DND-41 (cell line): ENCODE measurements around the gene RNF220.

ENCODE experiments used
- ATAC-seq: fragments of 200-7000 bp; cut with Tn5 transposase; 3 replicates; pipeline ENCODE4 v1.9.1; 2021; ENCODE audit warnings: low read depth; ENCODE audit not compliant: insufficient read depth
- DNase-seq: peaks from one replicate; pipeline ENCODE4 v3.0.0-alpha.2; 2020
- H2AFZ ChIP-seq: 2 replicates; pipeline ENCODE4 v1.6.0; 2012; ENCODE audit warnings: low read depth, low read length
- H3K27ac ChIP-seq: 2 replicates; pipeline ENCODE4 v1.5.1; 2012; ENCODE audit warnings: low read length, inconsistent platforms
- H3K27me3 ChIP-seq: fragments of 200-600 bp; sonication (generic); 2 replicates; pipeline ENCODE4 v1.6.0; 2012; ENCODE audit warnings: low read length, mild to moderate bottlenecking, inconsistent platforms; ENCODE audit not compliant: insufficient read depth, poor library complexity
- H3K36me3 ChIP-seq: 2 replicates; pipeline ENCODE4 v1.5.1; 2012; ENCODE audit warnings: low read length, inconsistent platforms; ENCODE audit not compliant: insufficient read depth
- H3K4me1 ChIP-seq: 2 replicates; pipeline ENCODE4 v1.5.1; 2012; ENCODE audit warnings: mild to moderate bottlenecking, low read length; ENCODE audit not compliant: insufficient read depth
- H3K4me2 ChIP-seq: 2 replicates; pipeline ENCODE4 v1.6.0; 2012; ENCODE audit warnings: mild to moderate bottlenecking, moderate library complexity, low read length, inconsistent platforms; ENCODE audit not compliant: insufficient read depth
- H3K4me3 ChIP-seq, 2 experiments: fragments of 200-600 bp in 1 of 2; shearing (Covaris generic) in 1 of 2; 2 replicates each; pipeline ENCODE4 v1.5.1; 2012 to 2016; ENCODE audit warnings: inconsistent platforms in 2 of 2, low read length in 2 of 2, mild to moderate bottlenecking in 2 of 2, low read depth in 1 of 2, moderate library complexity in 1 of 2
- H3K79me2 ChIP-seq: 2 replicates; pipeline ENCODE4 v1.6.0; 2012; ENCODE audit warnings: low read length, inconsistent platforms; ENCODE audit not compliant: insufficient read depth
- H3K9ac ChIP-seq: 2 replicates; pipeline ENCODE4 v1.6.0; 2012; ENCODE audit warnings: low read depth, mild to moderate bottlenecking, inconsistent platforms, low read length, moderate library complexity
- H3K9me3 ChIP-seq: 2 replicates; pipeline ENCODE4 v1.5.1; 2012; ENCODE audit warnings: low read length, moderate library complexity, mild to moderate bottlenecking, inconsistent platforms; ENCODE audit not compliant: insufficient read depth, severe bottlenecking
- H4K20me1 ChIP-seq: 2 replicates; pipeline ENCODE4 v1.6.0; 2012; ENCODE audit warnings: low read length; ENCODE audit not compliant: insufficient read depth
- CTCF ChIP-seq: IDR thresholded peaks from 2 replicates; pipeline ENCODE4 v1.5.1; 2012; ENCODE audit warnings: borderline replicate concordance, low read length, moderate library complexity, mild to moderate bottlenecking; ENCODE audit not compliant: poor library complexity, severe bottlenecking; ENCODE audit errors: extremely low read depth
- EZH2 ChIP-seq: IDR thresholded peaks from 3 replicates; pipeline ENCODE4 v1.6.1; 2012; ENCODE audit warnings: borderline replicate concordance, low read depth, mild to moderate bottlenecking, moderate library complexity, low read length, inconsistent platforms; ENCODE audit not compliant: severe bottlenecking

Gene RNF220

GRCh38 chr1:44526295-44527073 lies 121.4 kb downstream of the RNF220 start:
- Histone ChIP-seq H3K4me2 (no peak overlapping the region), H3K4me3 (no peak overlapping the region), H3K9me3 (no peaks in the 10 kb centered on the region), H3K9ac (no peak overlapping the region), H4K20me1 (no peaks in the 10 kb centered on the region), H3K36me3 (no peaks in the 10 kb centered on the region), H3K27ac (no peak overlapping the region), H2AFZ (no peak overlapping the region), H3K4me1 (no peaks in the 10 kb centered on the region), H3K79me2 (no peaks in the 10 kb centered on the region), H3K27me3 (peaks cover 19% of the 10 kb centered on the region)
- ATAC-seq (no peak), DNase-seq (no peak)
- no peak for TF ChIP-seq CTCF
- TF ChIP-seq EZH2 = no peak

- Histone ChIP-seq H3K4me2 (no peak overlapping the region), H3K4me1 (no peaks in the 10 kb centered on the region), H3K4me3 (no peak overlapping the region), H3K27ac (no peak overlapping the region), H2AFZ (no peak overlapping the region), H3K27me3 (peaks cover 16% of the 10 kb centered on the region), H3K36me3 (no peaks in the 10 kb centered on the region), H3K79me2 (no peaks in the 10 kb centered on the region), H4K20me1 (no peaks in the 10 kb centered on the region), H3K9ac (no peak overlapping the region), H3K9me3 (no peaks in the 10 kb centered on the region)
- TF ChIP-seq EZH2 (no peak), CTCF (no peak)
- ATAC-seq = no peak
- DNase-seq = no peak
Measured at GRCh38 chr1:44531785-44532566, 126.9 kb downstream of the RNF220 start.

- ATAC-seq = no peak
- H3K9ac ChIP-seq = no peak overlapping the region
- peaks cover 18% of the 10 kb centered on the region for H3K27me3 ChIP-seq
- no peak overlapping the region for H3K4me2 ChIP-seq
- no peak for TF ChIP-seq CTCF
- DNase-seq = no peak
- no peak overlapping the region for H3K27ac ChIP-seq
- H3K4me3 ChIP-seq = no peak overlapping the region
- no peaks in the 10 kb centered on the region for H3K9me3 ChIP-seq
- no peak overlapping the region for H2AFZ ChIP-seq
- H3K79me2 ChIP-seq = no peaks in the 10 kb centered on the region
- H3K36me3 ChIP-seq = no peaks in the 10 kb centered on the region
- H3K4me1 ChIP-seq = no peaks in the 10 kb centered on the region
- H4K20me1 ChIP-seq = no peaks in the 10 kb centered on the region
Measured at GRCh38 chr1:44532567-44532944, 127.5 kb downstream of the RNF220 start.
